ENCODE results near the gene CEMIP2.

- TF ChIP-seq POLR2A (IDR thresholded peaks at IDR 0.05; ENCODE audit: low read length) (no peak), GATA1 (IDR thresholded peaks at IDR 0.05; ENCODE audit: low read depth, low read length) (no peak)
These were observed 38.6 kb upstream of the CEMIP2 start for GRCh38 chr9:71806901-71807307.

Measured in erythroblast (primary cell).